HG02885 (cell line): ENCODE results near the gene KISS1.
A peak's percentile ranks its signal among the peaks of the same experiment; 100 is the strongest.

Experiments
- ATAC-seq: cut with Tn5 transposase; IDR thresholded peaks from one replicate; pipeline ENCODE4 v1.9.1; 2021; ENCODE audit warnings: mild to moderate bottlenecking; ENCODE audit not compliant: unreplicated experiment, poor library complexity

The KISS1 gene

GRCh38 chr1:204162494-204163074 lies 33.7 kb downstream of the KISS1 start:
- ATAC-seq: peak; percentile 63

GRCh38 chr1:204161609-204162493 lies 34.4 kb downstream of the KISS1 start:
- ATAC-seq: no peak

GRCh38 chr1:204157962-204158361 lies 38.3 kb downstream of the KISS1 start:
- no peak for ATAC-seq

GRCh38 chr1:204155881-204156280 lies 40.4 kb downstream of the KISS1 start:
- no peak for ATAC-seq

GRCh38 chr1:204154568-204155255 lies 41.6 kb downstream of the KISS1 start:
- no peak for ATAC-seq

- ATAC-seq: no peak
Observed at GRCh38 chr1:204153667-204154066, 42.6 kb downstream of the KISS1 start.

- ATAC-seq: no peak
Observed at GRCh38 chr1:204152310-204153044, 43.8 kb downstream of the KISS1 start.

- ATAC-seq: no peak
Observed at GRCh38 chr1:204151552-204152309, 44.6 kb downstream of the KISS1 start, which contains the start of gene ETNK2. ETNK2 (minus strand) TSS chr1:204152044; CDS start chr1:204151852, 192 bp downstream.

- no peak for ATAC-seq
Observed at GRCh38 chr1:204150702-204151551, 45.4 kb downstream of the KISS1 start.

- ATAC-seq: no peak
Observed at GRCh38 chr1:204149635-204150565, 46.4 kb downstream of the KISS1 start.

- ATAC-seq: no peak
Observed at GRCh38 chr1:204149107-204149506, 47.2 kb downstream of the KISS1 start.

- ATAC-seq: no peak
Observed at GRCh38 chr1:204147406-204148383, 48.6 kb downstream of the KISS1 start.

GRCh38 chr1:204146965-204147364 lies 49.3 kb downstream of the KISS1 start:
- no peak for ATAC-seq

GRCh38 chr1:204146309-204146708 lies 50.0 kb downstream of the KISS1 start:
- no peak for ATAC-seq

GRCh38 chr1:204145033-204145504 lies 51.2 kb downstream of the KISS1 start:
- ATAC-seq: no peak

GRCh38 chr1:204143276-204144041 lies 52.8 kb downstream of the KISS1 start:
- ATAC-seq: no peak
